ENCODE results near the gene CD109. TPM values are rescaled to one million over a fixed set of nuclear protein-coding genes. Genes with fewer than 3 reads are reported as not detected.
A peak's percentile ranks its signal among the peaks of the same experiment; 100 is the strongest.

CD109 gene
- total RNA-seq, 1 donor, result 170 TPM

DNA sequence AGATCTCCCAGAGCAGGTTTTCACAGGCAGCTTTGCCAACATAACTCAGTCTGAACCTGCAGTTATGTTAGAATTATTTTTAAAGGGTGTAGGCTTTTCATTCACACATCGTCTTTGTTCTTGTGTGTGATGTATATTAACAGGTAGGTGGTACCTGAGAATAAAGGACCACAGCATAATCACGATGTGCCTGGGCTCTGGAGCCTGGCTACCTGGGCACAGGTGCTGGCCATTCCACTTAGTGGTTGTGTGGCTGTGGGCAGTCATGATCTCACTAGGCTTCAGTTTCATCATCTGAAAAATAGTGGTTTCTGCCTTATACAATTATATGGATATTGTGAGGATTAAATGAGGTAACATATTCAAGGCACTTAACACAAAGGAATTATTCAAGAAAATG lies 6.4 kb downstream of the CD109 start:
- TF ChIP-seq, protein P1, sequence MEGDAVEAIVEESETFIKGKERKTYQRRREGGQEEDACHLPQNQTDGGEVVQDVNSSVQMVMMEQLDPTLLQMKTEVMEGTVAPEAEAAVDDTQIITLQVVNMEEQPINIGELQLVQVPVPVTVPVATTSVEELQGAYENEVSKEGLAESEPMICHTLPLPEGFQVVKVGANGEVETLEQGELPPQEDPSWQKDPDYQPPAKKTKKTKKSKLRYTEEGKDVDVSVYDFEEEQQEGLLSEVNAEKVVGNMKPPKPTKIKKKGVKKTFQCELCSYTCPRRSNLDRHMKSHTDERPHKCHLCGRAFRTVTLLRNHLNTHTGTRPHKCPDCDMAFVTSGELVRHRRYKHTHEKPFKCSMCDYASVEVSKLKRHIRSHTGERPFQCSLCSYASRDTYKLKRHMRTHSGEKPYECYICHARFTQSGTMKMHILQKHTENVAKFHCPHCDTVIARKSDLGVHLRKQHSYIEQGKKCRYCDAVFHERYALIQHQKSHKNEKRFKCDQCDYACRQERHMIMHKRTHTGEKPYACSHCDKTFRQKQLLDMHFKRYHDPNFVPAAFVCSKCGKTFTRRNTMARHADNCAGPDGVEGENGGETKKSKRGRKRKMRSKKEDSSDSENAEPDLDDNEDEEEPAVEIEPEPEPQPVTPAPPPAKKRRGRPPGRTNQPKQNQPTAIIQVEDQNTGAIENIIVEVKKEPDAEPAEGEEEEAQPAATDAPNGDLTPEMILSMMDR (IDR thresholded peaks at IDR 0.05; ENCODE audit: insufficient read depth, low read length), result no peak
- H3K4me3 ChIP-seq (ENCODE audit: low read depth, low read length), result no peak overlapping the region
- no peak for DNase-seq (ENCODE audit: low read depth)

GRCh38 chr6:73703466-73703865 lies 7.5 kb downstream of the CD109 start:
- TF ChIP-seq, protein P1 (IDR thresholded peaks at IDR 0.05; ENCODE audit: insufficient read depth, low read length), result no peak
- no peak for DNase-seq (ENCODE audit: low read depth)
- no peak overlapping the region for H3K4me3 ChIP-seq (ENCODE audit: low read depth, low read length)

GRCh38 chr6:73704260-73704659 lies 8.3 kb downstream of the CD109 start:
- peak; percentile 94 for DNase-seq (ENCODE audit: low read depth)
- H3K4me3 ChIP-seq (ENCODE audit: low read depth, low read length), result peak overlapping the region; percentile 39
- TF ChIP-seq, protein P1 (IDR thresholded peaks at IDR 0.05; ENCODE audit: insufficient read depth, low read length), result no peak

- no peak overlapping the region for H3K4me3 ChIP-seq (ENCODE audit: low read depth, low read length)
- TF ChIP-seq, protein P1 (IDR thresholded peaks at IDR 0.05; ENCODE audit: insufficient read depth, low read length), result no peak
- no peak for DNase-seq (ENCODE audit: low read depth)
Measured at GRCh38 chr6:73704798-73705197, 8.8 kb downstream of the CD109 start.

- no peak overlapping the region for H3K4me3 ChIP-seq (ENCODE audit: low read depth, low read length)
- DNase-seq (ENCODE audit: low read depth), result no peak
- TF ChIP-seq, protein P1 (IDR thresholded peaks at IDR 0.05; ENCODE audit: insufficient read depth, low read length), result no peak
Measured at GRCh38 chr6:73706971-73707370, 11.0 kb downstream of the CD109 start.

- TF ChIP-seq, protein P1 (IDR thresholded peaks at IDR 0.05; ENCODE audit: insufficient read depth, low read length), result no peak
- peak; percentile 78 for DNase-seq (ENCODE audit: low read depth)
- H3K4me3 ChIP-seq (ENCODE audit: low read depth, low read length), result no peak overlapping the region
Measured at GRCh38 chr6:73710470-73710869, 14.5 kb downstream of the CD109 start.

DNA sequence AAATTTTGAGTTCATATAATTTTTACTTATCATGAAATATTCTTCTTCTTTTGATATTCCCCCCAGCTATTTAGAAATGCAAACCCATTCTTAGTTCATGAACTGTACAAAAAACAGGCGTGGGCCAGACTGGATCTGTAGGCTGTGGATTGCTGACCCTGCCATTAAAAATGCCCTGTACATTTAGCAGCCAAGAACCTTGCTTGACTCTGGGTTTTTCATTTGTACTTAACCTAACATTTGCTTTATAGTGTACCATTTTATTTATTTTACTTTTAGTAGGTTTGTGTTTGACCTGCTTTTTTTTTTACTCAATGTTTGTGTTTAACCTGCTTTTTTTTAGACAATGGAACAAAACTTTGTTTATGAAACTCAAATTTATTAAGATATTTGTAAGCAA lies 14.9 kb downstream of the CD109 start:
- H3K4me3 ChIP-seq (ENCODE audit: low read depth, low read length), result no peak overlapping the region
- TF ChIP-seq, protein P1 (IDR thresholded peaks at IDR 0.05; ENCODE audit: insufficient read depth, low read length), result no peak
- DNase-seq (ENCODE audit: low read depth), result no peak
